ENCODE measurements around the gene ZNF778. TPM values are rescaled to one million over a fixed set of nuclear protein-coding genes. Genes with fewer than 3 reads are reported as not detected.

ZNF778 gene
- total and polyA plus RNA-seq, 3 experiments from 2014 or later = 4.1 to 13.5 (median 11.4) TPM

- H3K4me3 ChIP-seq (ENCODE audit: low read length) = no peak overlapping the region
- H3K36me3 ChIP-seq (ENCODE audit: insufficient read depth, low read length) = no peaks in the 10 kb centered on the region
- H3K36me3 Mint-ChIP-seq = no peaks in the 10 kb centered on the region
- peak overlapping the region in 6 of 7 donors; percentile 8 to 73 (median 54) for H3K4me3 Mint-ChIP-seq
- H3K27me3 Mint-ChIP-seq = peaks cover 41 to 44% of the 10 kb centered on the region in 2 donors
- H3K27ac Mint-ChIP-seq = peak overlapping the region in 1 of 8 donors; percentile 21
- CTCF ChIA-PET = no interaction called here
- POLR2A ChIA-PET = no interaction called here
- peaks cover 26% of the 10 kb centered on the region for H3K27me3 ChIP-seq (ENCODE audit: insufficient read depth, low read length, poor library complexity, severe bottlenecking)
- peaks cover 8% of the 10 kb centered on the region for H3K4me1 ChIP-seq (ENCODE audit: insufficient read depth, low read length)
- DNase-seq = peak; percentile 51 to 76 (median 67)
- no peak overlapping the region for H3K27ac ChIP-seq (ENCODE audit: low read depth, low read length)
- peaks cover 4% of the 10 kb centered on the region for H3K9me3 ChIP-seq (ENCODE audit: low read length)
- H3K9me3 Mint-ChIP-seq = peaks cover 0 to 11% (median 7%) of the 10 kb centered on the region in 5 donors
- H3K4me1 Mint-ChIP-seq = peaks cover 13 to 17% (median 16%) of the 10 kb centered on the region in 3 donors
These were observed 15.8 kb upstream of the ZNF778 start for GRCh38 chr16:89201439-89202377.

- Mint-ChIP-seq H3K4me3 (peak overlapping the region; percentile 20 to 70 (median 57)), H3K27me3 (peaks cover 40 to 48% of the 10 kb centered on the region in 2 donors), H3K27ac (peak overlapping the region in 3 of 8 donors; percentile 32 to 50 (median 50)), H3K4me1 (peaks cover 13 to 17% (median 16%) of the 10 kb centered on the region in 3 donors), H3K9me3 (peaks cover 0 to 11% (median 7%) of the 10 kb centered on the region in 5 donors), H3K36me3 (no peaks in the 10 kb centered on the region)
- ChIA-PET CTCF (no interaction called here), POLR2A (no interaction called here)
- Histone ChIP-seq H3K27me3 (ENCODE audit: insufficient read depth, low read length, poor library complexity, severe bottlenecking) (peaks cover 26% of the 10 kb centered on the region), H3K36me3 (ENCODE audit: insufficient read depth, low read length) (no peaks in the 10 kb centered on the region), H3K4me3 (ENCODE audit: low read length) (no peak overlapping the region), H3K4me1 (ENCODE audit: insufficient read depth, low read length) (peaks cover 8% of the 10 kb centered on the region), H3K27ac (ENCODE audit: low read depth, low read length) (no peak overlapping the region), H3K9me3 (ENCODE audit: low read length) (peaks cover 4% of the 10 kb centered on the region)
- DNase-seq = no peak
These were observed 14.9 kb upstream of the ZNF778 start for GRCh38 chr16:89202422-89203215.

GRCh38 chr16:89207993-89208392 lies 9.5 kb upstream of the ZNF778 start:
- Histone ChIP-seq H3K27ac (ENCODE audit: low read depth, low read length) (no peak overlapping the region), H3K4me3 (ENCODE audit: low read length) (no peak overlapping the region), H3K27me3 (ENCODE audit: insufficient read depth, low read length, poor library complexity, severe bottlenecking) (peaks cover 7% of the 10 kb centered on the region), H3K9me3 (ENCODE audit: low read length) (no peaks in the 10 kb centered on the region), H3K36me3 (ENCODE audit: insufficient read depth, low read length) (no peaks in the 10 kb centered on the region), H3K4me1 (ENCODE audit: insufficient read depth, low read length) (no peaks in the 10 kb centered on the region)
- Mint-ChIP-seq H3K4me1 (peaks cover 2 to 4% (median 3%) of the 10 kb centered on the region in 3 donors), H3K27me3 (peaks cover 38 to 41% of the 10 kb centered on the region in 2 donors), H3K36me3 (no peaks in the 10 kb centered on the region), H3K27ac (no peak overlapping the region), H3K9me3 (peaks cover 0 to 5% (median 3%) of the 10 kb centered on the region in 5 donors), H3K4me3 (peak overlapping the region in 1 of 7 donors; percentile 56)
- ChIA-PET CTCF (no interaction called here), POLR2A (no interaction called here)
- no peak for DNase-seq

DNA sequence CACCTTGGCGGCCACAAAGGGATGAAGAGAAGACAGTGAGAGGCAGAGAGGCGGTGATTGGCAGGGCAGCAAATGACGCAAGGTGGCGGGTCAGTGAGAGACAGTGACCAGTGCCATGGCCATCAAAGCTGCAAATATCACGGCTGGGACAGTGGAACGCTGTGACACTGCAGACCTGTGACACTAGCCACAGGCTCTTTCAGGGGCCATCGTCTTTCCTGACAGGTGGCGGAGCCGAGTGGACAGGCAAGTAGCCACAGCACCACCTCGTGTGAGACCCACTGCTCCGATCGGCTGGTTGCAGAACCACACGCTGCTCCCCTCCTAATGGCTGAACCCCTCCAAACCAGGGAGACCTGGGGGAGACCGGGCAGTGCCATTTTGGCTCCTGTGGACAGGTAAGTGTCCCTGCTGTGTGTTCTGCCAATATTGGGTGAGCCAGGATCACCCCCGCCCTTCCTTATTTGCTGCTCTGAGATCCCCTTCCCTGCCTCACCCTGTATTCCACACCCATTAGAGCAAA lies 7.9 kb upstream of the ZNF778 start:
- H3K4me1 ChIP-seq (ENCODE audit: insufficient read depth, low read length) = no peaks in the 10 kb centered on the region
- H3K27me3 Mint-ChIP-seq = peaks cover 27% of the 10 kb centered on the region in 2 donors
- H3K36me3 ChIP-seq (ENCODE audit: insufficient read depth, low read length) = no peaks in the 10 kb centered on the region
- H3K4me1 Mint-ChIP-seq = peaks cover 0 to 4% (median 2%) of the 10 kb centered on the region in 3 donors
- H3K27ac Mint-ChIP-seq = no peak overlapping the region
- H3K9me3 ChIP-seq (ENCODE audit: low read length) = no peaks in the 10 kb centered on the region
- no peak overlapping the region for H3K4me3 ChIP-seq (ENCODE audit: low read length)
- H3K27me3 ChIP-seq (ENCODE audit: insufficient read depth, low read length, poor library complexity, severe bottlenecking) = no peaks in the 10 kb centered on the region
- H3K9me3 Mint-ChIP-seq = no peaks in the 10 kb centered on the region
- DNase-seq = peak in 1 of 5 donors; percentile 39
- H3K27ac ChIP-seq (ENCODE audit: low read depth, low read length) = no peak overlapping the region
- ChIA-PET CTCF (no interaction called here), POLR2A (no interaction called here)
- H3K36me3 Mint-ChIP-seq = no peaks in the 10 kb centered on the region
- peak overlapping the region in 1 of 7 donors; percentile 30 for H3K4me3 Mint-ChIP-seq

- ChIA-PET CTCF (no interaction called here), POLR2A (no interaction called here)
- H3K4me1 Mint-ChIP-seq = peaks cover 2 to 12% (median 5%) of the 10 kb centered on the region in 3 donors
- Histone ChIP-seq H3K27me3 (ENCODE audit: insufficient read depth, low read length, poor library complexity, severe bottlenecking) (no peaks in the 10 kb centered on the region), H3K9me3 (ENCODE audit: low read length) (no peaks in the 10 kb centered on the region), H3K27ac (ENCODE audit: low read depth, low read length) (no peak overlapping the region), H3K4me1 (ENCODE audit: insufficient read depth, low read length) (no peaks in the 10 kb centered on the region), H3K4me3 (ENCODE audit: low read length) (no peak overlapping the region), H3K36me3 (ENCODE audit: insufficient read depth, low read length) (no peaks in the 10 kb centered on the region)
- H3K9me3 Mint-ChIP-seq = no peaks in the 10 kb centered on the region
- H3K27ac Mint-ChIP-seq = no peak overlapping the region
- DNase-seq = peak in 1 of 5 donors; percentile 3
- H3K4me3 Mint-ChIP-seq = peak overlapping the region in 1 of 7 donors; percentile 30
- no peaks in the 10 kb centered on the region for H3K36me3 Mint-ChIP-seq
- peaks cover 22 to 27% of the 10 kb centered on the region in 2 donors for H3K27me3 Mint-ChIP-seq
These were observed 7.2 kb upstream of the ZNF778 start for GRCh38 chr16:89210165-89210903.

DNA sequence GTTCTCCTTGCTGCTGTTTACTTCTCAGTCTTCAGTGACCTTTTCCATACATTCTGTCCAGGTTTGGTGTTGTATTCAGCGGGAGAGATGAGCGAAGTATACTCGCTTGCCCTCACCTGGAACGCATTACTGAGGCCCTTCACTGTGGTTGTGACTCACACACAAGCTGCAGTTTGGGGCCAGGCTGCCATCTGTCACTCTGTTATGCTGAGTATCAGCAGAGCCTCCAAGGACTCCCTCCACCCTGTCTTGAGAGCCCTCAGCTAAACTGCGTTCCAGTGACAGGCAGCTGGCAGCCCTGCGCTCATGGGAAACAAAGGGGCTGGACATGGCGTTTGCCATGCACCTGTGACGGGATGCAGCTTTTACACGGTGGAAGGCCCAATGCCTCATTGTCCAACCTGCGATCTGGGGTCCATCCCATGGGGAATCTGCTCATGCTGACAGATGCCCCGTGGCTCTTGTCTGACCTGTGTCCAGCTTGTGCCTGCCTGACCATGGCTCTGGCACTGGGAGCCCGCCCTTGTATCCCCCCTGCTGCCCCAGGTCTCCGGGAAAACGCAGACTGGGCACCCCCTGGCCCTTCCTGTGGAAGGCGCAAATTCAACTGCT lies 6.5 kb upstream of the ZNF778 start:
- Mint-ChIP-seq H3K36me3 (no peaks in the 10 kb centered on the region), H3K4me1 (peaks cover 2 to 12% (median 7%) of the 10 kb centered on the region in 3 donors), H3K27me3 (peaks cover 22 to 27% of the 10 kb centered on the region in 2 donors), H3K4me3 (no peak overlapping the region), H3K27ac (no peak overlapping the region), H3K9me3 (no peaks in the 10 kb centered on the region)
- POLR2A ChIA-PET = interaction anchor here (0.6 kb wide), 1 partner anchor 117 kb away, joined by 3 read pairs; no protein-coding TSS in a partner anchor
- H3K36me3 ChIP-seq (ENCODE audit: insufficient read depth, low read length) = no peaks in the 10 kb centered on the region
- CTCF ChIA-PET = no interaction called here
- H3K4me1 ChIP-seq (ENCODE audit: insufficient read depth, low read length) = peaks cover under 1% of the 10 kb centered on the region
- H3K27me3 ChIP-seq (ENCODE audit: insufficient read depth, low read length, poor library complexity, severe bottlenecking) = no peaks in the 10 kb centered on the region
- no peaks in the 10 kb centered on the region for H3K9me3 ChIP-seq (ENCODE audit: low read length)
- no peak overlapping the region for H3K4me3 ChIP-seq (ENCODE audit: low read length)
- DNase-seq = peak in 1 of 5 donors; percentile 40
- no peak overlapping the region for H3K27ac ChIP-seq (ENCODE audit: low read depth, low read length)
